ENCODE data around the gene MAPK9.

The MAPK9 gene

GRCh38 chr5:180326989-180327565 lies 35.2 kb upstream of the MAPK9 start:
- no peaks in the 10 kb centered on the region for H3K9me3 ChIP-seq (ENCODE audit: control insufficient read depth in 1 of 2, low read length in 2 of 2)
- no peak overlapping the region for H3K27ac ChIP-seq (ENCODE audit: low read depth, low read length)
- no peak overlapping the region for H3K4me3 ChIP-seq (ENCODE audit: low read depth in 1 of 2, low read length in 2 of 2)
- H3K27me3 ChIP-seq (ENCODE audit: control insufficient read depth in 1 of 2, insufficient read depth in 2 of 2, low read length in 2 of 2): peaks cover 0 to 14% of the 10 kb centered on the region in 2 donors
- no peak overlapping the region for H3K9ac ChIP-seq (ENCODE audit: low read depth in 1 of 2, low read length in 2 of 2)
- no peaks in the 10 kb centered on the region for H3K36me3 ChIP-seq (ENCODE audit: control insufficient read depth in 1 of 2, insufficient read depth in 2 of 2, low read length in 2 of 2)
- peaks cover 0 to 3% of the 10 kb centered on the region in 2 donors for H3K4me1 ChIP-seq (ENCODE audit: control insufficient read depth in 1 of 2, insufficient read depth in 2 of 2, low read length in 2 of 2)

DNA sequence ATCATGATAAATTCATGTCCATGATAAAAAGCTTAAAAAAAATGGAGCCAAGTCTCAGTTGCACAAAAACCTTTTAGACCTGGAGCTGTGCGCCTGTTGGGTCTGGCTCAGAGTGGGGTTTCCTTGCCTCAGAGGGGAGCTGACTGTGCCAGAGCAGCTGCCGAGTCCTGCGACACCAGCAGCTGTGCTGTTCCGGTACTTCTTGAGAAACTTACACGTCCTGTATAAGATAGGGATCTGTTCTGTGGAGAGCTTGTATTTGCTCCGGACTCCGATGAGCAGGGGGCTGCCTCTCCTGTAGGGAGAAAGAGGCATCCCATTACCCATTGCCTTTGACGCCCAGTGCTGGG lies 32.7 kb upstream of the MAPK9 start:
- no peak overlapping the region for H3K4me3 ChIP-seq (ENCODE audit: low read depth in 1 of 2, low read length in 2 of 2)
- H3K9ac ChIP-seq (ENCODE audit: low read depth in 1 of 2, low read length in 2 of 2): no peak overlapping the region
- H3K36me3 ChIP-seq (ENCODE audit: control insufficient read depth in 1 of 2, insufficient read depth in 2 of 2, low read length in 2 of 2): no peaks in the 10 kb centered on the region
- no peak overlapping the region for H3K27ac ChIP-seq (ENCODE audit: low read depth, low read length)
- no peaks in the 10 kb centered on the region for H3K4me1 ChIP-seq (ENCODE audit: control insufficient read depth in 1 of 2, insufficient read depth in 2 of 2, low read length in 2 of 2)
- no peaks in the 10 kb centered on the region for H3K9me3 ChIP-seq (ENCODE audit: control insufficient read depth in 1 of 2, low read length in 2 of 2)
- H3K27me3 ChIP-seq (ENCODE audit: control insufficient read depth in 1 of 2, insufficient read depth in 2 of 2, low read length in 2 of 2): no peaks in the 10 kb centered on the region

GRCh38 chr5:180323941-180324600 lies 32.2 kb upstream of the MAPK9 start:
- Histone ChIP-seq H3K9me3 (ENCODE audit: control insufficient read depth in 1 of 2, low read length in 2 of 2) (no peaks in the 10 kb centered on the region), H3K4me1 (ENCODE audit: control insufficient read depth in 1 of 2, insufficient read depth in 2 of 2, low read length in 2 of 2) (no peaks in the 10 kb centered on the region), H3K4me3 (ENCODE audit: low read depth in 1 of 2, low read length in 2 of 2) (no peak overlapping the region), H3K36me3 (ENCODE audit: control insufficient read depth in 1 of 2, insufficient read depth in 2 of 2, low read length in 2 of 2) (no peaks in the 10 kb centered on the region), H3K27ac (ENCODE audit: low read depth, low read length) (no peak overlapping the region), H3K9ac (ENCODE audit: low read depth in 1 of 2, low read length in 2 of 2) (no peak overlapping the region), H3K27me3 (ENCODE audit: control insufficient read depth in 1 of 2, insufficient read depth in 2 of 2, low read length in 2 of 2) (no peaks in the 10 kb centered on the region)

DNA sequence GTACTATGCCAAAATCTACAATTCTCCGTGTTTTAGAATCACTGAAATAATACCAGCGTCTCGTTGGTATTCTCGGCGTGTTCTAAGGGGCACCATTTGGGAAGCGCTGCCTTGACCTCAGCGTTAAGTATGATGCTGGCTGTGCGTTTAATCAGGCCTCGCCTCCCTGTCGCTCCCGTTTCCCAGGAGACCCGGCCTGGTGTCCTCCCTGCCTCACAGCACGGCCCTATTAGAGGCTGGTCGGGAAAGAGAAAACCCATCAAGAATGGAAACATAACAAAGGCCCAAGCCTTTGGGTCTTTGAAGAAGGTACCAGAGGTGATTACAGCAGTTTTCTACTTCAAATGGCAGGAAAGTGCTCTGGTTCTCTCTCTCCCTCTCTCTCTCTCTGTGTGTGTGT lies 31.3 kb upstream of the MAPK9 start:
- Histone ChIP-seq H3K9me3 (ENCODE audit: control insufficient read depth in 1 of 2, low read length in 2 of 2) (no peaks in the 10 kb centered on the region), H3K9ac (ENCODE audit: low read depth in 1 of 2, low read length in 2 of 2) (no peak overlapping the region), H3K36me3 (ENCODE audit: control insufficient read depth in 1 of 2, insufficient read depth in 2 of 2, low read length in 2 of 2) (no peaks in the 10 kb centered on the region), H3K4me3 (ENCODE audit: low read depth in 1 of 2, low read length in 2 of 2) (no peak overlapping the region), H3K27ac (ENCODE audit: low read depth, low read length) (no peak overlapping the region), H3K27me3 (ENCODE audit: control insufficient read depth in 1 of 2, insufficient read depth in 2 of 2, low read length in 2 of 2) (no peaks in the 10 kb centered on the region), H3K4me1 (ENCODE audit: control insufficient read depth in 1 of 2, insufficient read depth in 2 of 2, low read length in 2 of 2) (no peaks in the 10 kb centered on the region)

DNA sequence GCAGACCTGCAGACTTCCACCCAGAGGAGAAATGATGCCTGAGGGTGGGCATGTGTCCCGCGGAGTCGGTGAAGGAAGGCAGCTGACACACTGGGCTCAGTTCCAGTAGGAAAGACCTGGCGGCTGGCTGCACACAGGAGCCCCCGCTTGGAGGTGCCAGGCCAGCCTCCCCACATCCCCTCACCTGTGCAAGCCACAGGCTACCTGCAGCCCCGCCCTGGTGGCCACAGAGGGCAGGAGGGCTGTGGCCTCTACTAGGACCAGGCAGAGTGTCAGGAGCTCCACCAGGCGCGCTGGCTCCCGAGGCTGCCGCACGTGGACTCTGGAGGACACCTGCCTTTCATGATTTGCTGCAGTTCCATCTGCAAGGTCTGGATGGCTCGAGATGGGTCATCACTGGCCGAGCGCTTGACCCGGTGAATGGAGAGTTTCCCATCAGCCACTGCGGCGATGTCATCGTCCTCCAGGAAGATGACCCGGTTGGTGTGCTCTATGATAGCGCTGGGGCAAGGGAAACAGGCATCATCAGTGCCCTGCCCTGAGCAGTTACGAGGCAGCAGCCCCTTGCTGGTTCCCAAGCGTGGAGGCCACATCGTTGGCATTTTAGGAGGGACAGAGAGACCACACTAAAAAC lies 26.7 kb upstream of the MAPK9 start:
- no peaks in the 10 kb centered on the region for H3K9me3 ChIP-seq (ENCODE audit: control insufficient read depth in 1 of 2, low read length in 2 of 2)
- H3K36me3 ChIP-seq (ENCODE audit: control insufficient read depth in 1 of 2, insufficient read depth in 2 of 2, low read length in 2 of 2): no peaks in the 10 kb centered on the region
- H3K4me3 ChIP-seq (ENCODE audit: low read depth in 1 of 2, low read length in 2 of 2): no peak overlapping the region
- peaks cover 0 to 5% of the 10 kb centered on the region in 2 donors for H3K4me1 ChIP-seq (ENCODE audit: control insufficient read depth in 1 of 2, insufficient read depth in 2 of 2, low read length in 2 of 2)
- H3K27me3 ChIP-seq (ENCODE audit: control insufficient read depth in 1 of 2, insufficient read depth in 2 of 2, low read length in 2 of 2): no peaks in the 10 kb centered on the region
- H3K9ac ChIP-seq (ENCODE audit: low read depth in 1 of 2, low read length in 2 of 2): no peak overlapping the region
- no peak overlapping the region for H3K27ac ChIP-seq (ENCODE audit: low read depth, low read length)

DNA sequence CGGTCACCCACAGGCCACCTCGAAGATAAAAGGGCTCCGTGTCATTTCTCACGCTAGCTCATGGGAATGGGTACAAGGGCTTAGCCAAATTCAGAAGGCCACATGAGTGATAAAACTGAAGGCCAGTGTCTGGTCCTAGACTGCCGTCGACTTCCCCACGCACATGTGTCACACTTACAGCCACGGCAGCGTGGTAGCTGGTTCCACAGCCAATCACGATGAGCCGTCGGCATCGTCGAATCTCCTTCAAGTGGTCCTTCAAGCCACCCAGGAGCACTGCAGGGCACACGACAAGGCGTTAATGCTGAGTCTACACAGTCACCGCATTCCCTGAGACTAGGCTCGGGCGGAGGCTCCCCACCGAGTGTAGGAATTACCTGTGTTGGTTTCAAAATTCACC lies 24.7 kb upstream of the MAPK9 start:
- Histone ChIP-seq H3K4me1 (ENCODE audit: control insufficient read depth in 1 of 2, insufficient read depth in 2 of 2, low read length in 2 of 2) (peaks cover 0 to 5% of the 10 kb centered on the region in 2 donors), H3K27ac (ENCODE audit: low read depth, low read length) (no peak overlapping the region), H3K36me3 (ENCODE audit: control insufficient read depth in 1 of 2, insufficient read depth in 2 of 2, low read length in 2 of 2) (no peaks in the 10 kb centered on the region), H3K9me3 (ENCODE audit: control insufficient read depth in 1 of 2, low read length in 2 of 2) (no peaks in the 10 kb centered on the region), H3K4me3 (ENCODE audit: low read depth in 1 of 2, low read length in 2 of 2) (no peak overlapping the region), H3K27me3 (ENCODE audit: control insufficient read depth in 1 of 2, insufficient read depth in 2 of 2, low read length in 2 of 2) (no peaks in the 10 kb centered on the region), H3K9ac (ENCODE audit: low read depth in 1 of 2, low read length in 2 of 2) (no peak overlapping the region)

DNA sequence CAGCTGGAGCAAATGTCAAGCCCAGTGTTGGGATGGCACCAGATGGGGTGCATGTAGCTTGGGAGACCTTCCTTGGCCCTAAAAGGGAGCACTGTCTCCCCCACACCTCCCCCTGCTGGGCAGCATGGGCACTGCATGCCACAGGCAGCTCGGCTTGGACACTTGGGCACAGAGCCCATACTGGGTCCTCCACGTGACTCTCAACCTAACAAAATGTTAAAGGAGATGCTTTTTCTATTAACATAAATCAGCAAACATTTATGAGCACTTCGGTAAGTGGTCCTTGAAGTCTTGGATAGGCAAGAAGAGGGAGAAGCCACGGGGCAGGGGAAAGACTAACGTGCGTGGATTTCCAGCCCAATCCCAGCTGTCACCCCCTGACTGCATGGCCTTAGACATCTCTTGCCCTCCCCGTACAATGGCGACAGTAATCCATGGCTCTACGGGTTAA lies 23.9 kb upstream of the MAPK9 start:
- H3K27me3 ChIP-seq (ENCODE audit: control insufficient read depth in 1 of 2, insufficient read depth in 2 of 2, low read length in 2 of 2): no peaks in the 10 kb centered on the region
- H3K4me3 ChIP-seq (ENCODE audit: low read depth in 1 of 2, low read length in 2 of 2): no peak overlapping the region
- H3K9me3 ChIP-seq (ENCODE audit: control insufficient read depth in 1 of 2, low read length in 2 of 2): no peaks in the 10 kb centered on the region
- H3K4me1 ChIP-seq (ENCODE audit: control insufficient read depth in 1 of 2, insufficient read depth in 2 of 2, low read length in 2 of 2): peaks cover 0 to 5% of the 10 kb centered on the region in 2 donors
- no peak overlapping the region for H3K9ac ChIP-seq (ENCODE audit: low read depth in 1 of 2, low read length in 2 of 2)
- no peaks in the 10 kb centered on the region for H3K36me3 ChIP-seq (ENCODE audit: control insufficient read depth in 1 of 2, insufficient read depth in 2 of 2, low read length in 2 of 2)
- H3K27ac ChIP-seq (ENCODE audit: low read depth, low read length): no peak overlapping the region

GRCh38 chr5:180313677-180314505 lies 22.0 kb upstream of the MAPK9 start:
- peak overlapping the region in 1 of 2 donors; percentile 7 for H3K9ac ChIP-seq (ENCODE audit: low read depth in 1 of 2, low read length in 2 of 2)
- peak overlapping the region in 1 of 2 donors; percentile 53 for H3K4me3 ChIP-seq (ENCODE audit: low read depth in 1 of 2, low read length in 2 of 2)
- H3K36me3 ChIP-seq (ENCODE audit: control insufficient read depth in 1 of 2, insufficient read depth in 2 of 2, low read length in 2 of 2): no peaks in the 10 kb centered on the region
- H3K9me3 ChIP-seq (ENCODE audit: control insufficient read depth in 1 of 2, low read length in 2 of 2): no peaks in the 10 kb centered on the region
- peaks cover 0 to 5% of the 10 kb centered on the region in 2 donors for H3K4me1 ChIP-seq (ENCODE audit: control insufficient read depth in 1 of 2, insufficient read depth in 2 of 2, low read length in 2 of 2)
- H3K27me3 ChIP-seq (ENCODE audit: control insufficient read depth in 1 of 2, insufficient read depth in 2 of 2, low read length in 2 of 2): no peaks in the 10 kb centered on the region
- no peak overlapping the region for H3K27ac ChIP-seq (ENCODE audit: low read depth, low read length)

DNA sequence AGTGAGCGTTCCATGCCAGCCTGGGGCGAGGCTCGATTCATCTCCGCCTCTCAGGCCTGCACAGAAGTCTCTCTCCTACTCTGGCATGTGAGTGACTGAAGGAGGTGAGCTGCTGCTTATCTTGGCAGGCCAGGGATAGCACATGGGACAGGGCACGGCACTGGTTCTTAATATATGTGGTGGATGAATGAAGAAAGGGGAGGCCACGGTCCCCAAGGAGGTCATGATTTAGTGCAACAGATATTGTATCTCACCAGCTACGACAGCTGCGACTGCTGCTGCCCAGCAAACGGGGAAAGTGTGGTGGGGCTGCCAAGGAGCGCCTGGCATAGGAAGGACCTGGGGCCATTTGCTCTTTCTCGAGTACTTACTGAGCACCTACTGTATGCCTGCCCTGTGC lies 19.3 kb upstream of the MAPK9 start:
- no peak overlapping the region for H3K27ac ChIP-seq (ENCODE audit: low read depth, low read length)
- H3K36me3 ChIP-seq (ENCODE audit: control insufficient read depth in 1 of 2, insufficient read depth in 2 of 2, low read length in 2 of 2): no peaks in the 10 kb centered on the region

GRCh38 chr5:180306796-180307195 lies 14.9 kb upstream of the MAPK9 start:
- H3K9me3 ChIP-seq (ENCODE audit: control insufficient read depth in 1 of 2, low read length in 2 of 2): no peaks in the 10 kb centered on the region
- H3K27me3 ChIP-seq (ENCODE audit: control insufficient read depth in 1 of 2, insufficient read depth in 2 of 2, low read length in 2 of 2): no peaks in the 10 kb centered on the region
- no peak overlapping the region for H3K27ac ChIP-seq (ENCODE audit: low read depth, low read length)
- no peaks in the 10 kb centered on the region for H3K36me3 ChIP-seq (ENCODE audit: control insufficient read depth in 1 of 2, insufficient read depth in 2 of 2, low read length in 2 of 2)
- H3K4me1 ChIP-seq (ENCODE audit: control insufficient read depth in 1 of 2, insufficient read depth in 2 of 2, low read length in 2 of 2): no peaks in the 10 kb centered on the region
- H3K4me3 ChIP-seq (ENCODE audit: low read depth in 1 of 2, low read length in 2 of 2): no peak overlapping the region
- no peak overlapping the region for H3K9ac ChIP-seq (ENCODE audit: low read depth in 1 of 2, low read length in 2 of 2)

More for the DNA sequence above, 19.3 kb upstream of the MAPK9 start:
- Histone ChIP-seq H3K4me3 (ENCODE audit: low read depth in 1 of 2, low read length in 2 of 2) (no peak overlapping the region), H3K9me3 (ENCODE audit: control insufficient read depth in 1 of 2, low read length in 2 of 2) (no peaks in the 10 kb centered on the region), H3K4me1 (ENCODE audit: control insufficient read depth in 1 of 2, insufficient read depth in 2 of 2, low read length in 2 of 2) (peaks cover 0 to 5% of the 10 kb centered on the region in 2 donors), H3K27me3 (ENCODE audit: control insufficient read depth in 1 of 2, insufficient read depth in 2 of 2, low read length in 2 of 2) (no peaks in the 10 kb centered on the region), H3K9ac (ENCODE audit: low read depth in 1 of 2, low read length in 2 of 2) (no peak overlapping the region)
